K562 (cell line): ENCODE results near the gene IGF2. TPM values are rescaled to one million over a fixed set of nuclear protein-coding genes. Genes with fewer than 3 reads are reported as not detected.

ENCODE experiments used
- HOMEZ ChIP-seq: fragments of 250-450 bp; sonication (Bioruptor Pico); IDR thresholded peaks from 2 replicates; pipeline ENCODE4 v1.4.0; 2020; ENCODE audit warnings: mild to moderate bottlenecking, moderate library complexity
- MTA1 ChIP-seq: fragments of 450-650 bp; IDR thresholded peaks from 2 replicates; pipeline ENCODE4 v1.6.1; 2017; ENCODE audit warnings: borderline replicate concordance
- SLC30A9 ChIP-seq: fragments of 250-450 bp; sonication (Bioruptor Pico); IDR thresholded peaks from 2 replicates; pipeline ENCODE4 v1.8.0; 2022; ENCODE audit warnings: mild to moderate bottlenecking, moderate library complexity
- ZBTB40 ChIP-seq, 2 experiments: fragments of 450-650 bp in 1 of 2; sonication (generic) in 1 of 2; formaldehyde crosslinking in 1 of 2; IDR thresholded peaks; 2 replicates each; pipeline versions ENCODE4 v1.7.1 to v1.9.0; 2016 to 2022; ENCODE audit warnings: inconsistent platforms in 1 of 2, mild to moderate bottlenecking in 1 of 2, missing genetic modification reagents in 1 of 2
- polyA plus RNA-seq, 8 experiments: library from polyadenylated mRNA; depleted of rRNA in 4 of 8; stranded (reverse) in 5 of 8; unstranded in 3 of 8; fragments of >200 nt; fragmentation: Nextera tagmentation in 2 of 8; fragmentation: Illumina TruSeq in 1 of 8; extraction: Ambion mirVana in 2 of 8; extraction: Trizol in 1 of 8; gene quantifications; 2 replicates each; pipeline versions ENCODE4 v1.2.1 to v1.2.3, GENCODE V29; 2011 to 2014; ENCODE audit warnings: inconsistent platforms in 1 of 8, missing spikeins in 1 of 8
- total RNA-seq, 7 experiments: library from RNA; depleted of rRNA in 6 of 7; stranded (reverse); fragments of >200 nt in 6 of 7; fragmentation: Illumina TruSeq in 2 of 7; extraction: Trizol in 2 of 7; gene quantifications; 2 replicates each; pipeline versions ENCODE4 v1.2.1 to v1.2.3, GENCODE V29; 2011 to 2021; ENCODE audit warnings: low replicate concordance in 1 of 7

Gene IGF2
- total and polyA plus RNA-seq, 9 of the 15 experiments (the other 6 are each of a cell fraction or from before 2014, with no cell fraction given): 0.16 TPM; not detected in 8

- TF ChIP-seq ZBTB40 (IDR thresholded peaks at IDR 0.05) (no peak), ZBTB40 (CRISPR knock-in tag; IDR thresholded peaks at IDR 0.05) (no peak), MTA1 (no peak), HOMEZ (no peak), SLC30A9 (CRISPR knock-in tag) (no peak)
Observed at GRCh38 chr11:2146051-2146450, 6.9 kb upstream of the IGF2 start (continued).
